ENCODE results near the gene GPR132. TPM values are rescaled to one million over a fixed set of nuclear protein-coding genes. Genes with fewer than 3 reads are reported as not detected.

The GPR132 gene
- total RNA-seq, 1 donor from 2014 or later = not detected

DNA sequence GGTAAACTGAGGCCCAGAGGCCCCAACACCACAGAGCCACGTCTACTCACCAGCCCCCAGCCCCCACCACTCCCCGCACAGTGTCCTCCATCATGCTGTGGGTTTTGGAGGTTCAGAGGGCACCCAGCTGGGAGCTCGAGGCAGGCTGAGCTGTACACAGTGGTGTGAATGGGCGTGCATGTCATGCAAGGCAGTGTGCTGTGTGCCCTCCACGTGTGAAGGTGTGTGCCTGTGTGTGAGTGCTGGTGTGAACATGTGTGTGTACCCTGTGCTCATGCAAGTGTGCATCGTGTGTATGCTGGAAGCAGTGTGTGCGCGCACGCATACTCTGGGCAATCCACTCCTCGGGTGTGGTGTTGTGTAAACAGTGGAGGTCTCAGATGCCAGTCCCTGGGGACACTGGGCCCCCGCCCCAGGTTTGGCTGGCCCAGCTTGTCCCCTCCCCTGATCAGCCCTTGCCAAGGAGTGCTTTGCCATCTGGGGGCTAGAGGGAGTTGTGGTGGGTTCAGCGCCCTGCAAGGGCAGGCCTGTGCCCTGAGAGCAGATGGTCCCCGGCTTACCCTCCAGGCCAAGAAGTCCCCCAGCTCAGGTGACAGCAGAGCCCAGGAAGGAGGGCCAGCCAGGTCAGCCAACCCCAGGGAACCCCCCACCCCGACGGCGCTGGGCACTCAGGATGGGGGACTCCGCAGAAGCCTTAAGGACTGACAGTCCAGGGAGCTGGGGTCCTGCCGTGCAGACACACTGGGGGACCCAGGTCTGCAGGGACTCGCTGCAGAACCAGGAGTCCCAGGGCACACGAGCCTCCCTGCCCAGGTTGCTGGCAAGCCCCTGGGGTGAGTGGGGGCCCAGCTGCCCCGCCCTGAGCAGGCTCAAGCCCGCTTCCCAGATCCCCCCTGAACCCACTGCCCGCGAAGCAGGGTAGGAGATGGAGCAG lies 23.8 kb upstream of the GPR132 start:
- no peak for DNase-seq (ENCODE audit: low read depth)

DNA sequence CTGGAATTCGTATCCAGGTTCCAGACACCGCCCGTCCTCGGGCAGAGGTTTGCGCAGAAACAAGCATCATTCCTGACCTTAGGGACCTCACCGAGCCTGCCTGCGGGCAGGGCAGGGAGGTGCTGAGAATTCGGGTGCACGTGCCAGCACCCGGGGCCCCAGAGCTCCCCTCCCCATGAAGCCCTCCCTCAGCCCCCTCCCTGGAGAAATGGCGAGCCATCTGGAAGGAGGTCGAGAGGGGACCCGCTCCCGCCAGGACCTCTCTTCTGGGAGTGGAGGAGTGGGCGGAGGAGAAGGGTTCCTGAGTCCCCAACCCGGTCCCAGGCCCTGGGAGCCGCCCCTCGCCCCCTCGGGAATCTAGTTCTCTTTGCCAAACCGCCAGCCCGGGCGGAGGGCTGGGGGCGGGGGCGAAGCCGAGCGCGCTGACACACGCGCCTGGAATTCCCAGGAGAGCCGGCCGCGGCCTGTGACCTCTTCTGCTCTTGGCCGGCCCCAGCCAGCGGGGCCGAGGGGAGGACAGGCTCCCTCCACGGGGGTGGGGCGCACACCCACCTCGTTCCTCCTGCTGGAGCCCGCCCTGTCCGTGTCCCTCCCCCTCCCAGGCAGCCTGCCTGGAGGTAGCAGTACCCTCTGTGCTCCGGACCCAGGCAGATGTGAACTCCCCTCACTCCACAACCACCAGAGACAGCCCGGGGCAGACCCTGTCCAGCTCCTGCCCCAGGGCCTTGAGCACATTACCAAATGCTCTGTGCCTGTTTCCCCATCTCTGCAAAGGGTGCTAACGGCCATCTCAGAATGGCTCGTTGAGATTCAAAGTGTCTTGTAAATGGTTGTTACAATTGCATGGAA lies 23.0 kb upstream of the GPR132 start:
- peak overlapping the region; percentile 16 for H3K4me3 ChIP-seq (ENCODE audit: low read depth, low read length)
- DNase-seq (ENCODE audit: low read depth) (peak; percentile 39), FAIRE-seq (no peak)
- H3K36me3 ChIP-seq (ENCODE audit: control insufficient read depth, insufficient read depth, low read length) = no peaks in the 10 kb centered on the region
- TF ChIP-seq, protein P1, sequence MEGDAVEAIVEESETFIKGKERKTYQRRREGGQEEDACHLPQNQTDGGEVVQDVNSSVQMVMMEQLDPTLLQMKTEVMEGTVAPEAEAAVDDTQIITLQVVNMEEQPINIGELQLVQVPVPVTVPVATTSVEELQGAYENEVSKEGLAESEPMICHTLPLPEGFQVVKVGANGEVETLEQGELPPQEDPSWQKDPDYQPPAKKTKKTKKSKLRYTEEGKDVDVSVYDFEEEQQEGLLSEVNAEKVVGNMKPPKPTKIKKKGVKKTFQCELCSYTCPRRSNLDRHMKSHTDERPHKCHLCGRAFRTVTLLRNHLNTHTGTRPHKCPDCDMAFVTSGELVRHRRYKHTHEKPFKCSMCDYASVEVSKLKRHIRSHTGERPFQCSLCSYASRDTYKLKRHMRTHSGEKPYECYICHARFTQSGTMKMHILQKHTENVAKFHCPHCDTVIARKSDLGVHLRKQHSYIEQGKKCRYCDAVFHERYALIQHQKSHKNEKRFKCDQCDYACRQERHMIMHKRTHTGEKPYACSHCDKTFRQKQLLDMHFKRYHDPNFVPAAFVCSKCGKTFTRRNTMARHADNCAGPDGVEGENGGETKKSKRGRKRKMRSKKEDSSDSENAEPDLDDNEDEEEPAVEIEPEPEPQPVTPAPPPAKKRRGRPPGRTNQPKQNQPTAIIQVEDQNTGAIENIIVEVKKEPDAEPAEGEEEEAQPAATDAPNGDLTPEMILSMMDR (IDR thresholded peaks at IDR 0.05; ENCODE audit: insufficient read depth, low read length, severe bottlenecking) = no peak
- H3K27me3 ChIP-seq (ENCODE audit: control insufficient read depth, insufficient read depth, low read length) = no peaks in the 10 kb centered on the region

More for the DNA sequence above, 23.8 kb upstream of the GPR132 start:
- no peak for FAIRE-seq
- no peak overlapping the region for H3K4me3 ChIP-seq (ENCODE audit: low read depth, low read length)
- no peaks in the 10 kb centered on the region for H3K27me3 ChIP-seq (ENCODE audit: control insufficient read depth, insufficient read depth, low read length)
- H3K36me3 ChIP-seq (ENCODE audit: control insufficient read depth, insufficient read depth, low read length) = no peaks in the 10 kb centered on the region
- TF ChIP-seq, protein P1 (IDR thresholded peaks at IDR 0.05; ENCODE audit: insufficient read depth, low read length, severe bottlenecking) = no peak

DNA sequence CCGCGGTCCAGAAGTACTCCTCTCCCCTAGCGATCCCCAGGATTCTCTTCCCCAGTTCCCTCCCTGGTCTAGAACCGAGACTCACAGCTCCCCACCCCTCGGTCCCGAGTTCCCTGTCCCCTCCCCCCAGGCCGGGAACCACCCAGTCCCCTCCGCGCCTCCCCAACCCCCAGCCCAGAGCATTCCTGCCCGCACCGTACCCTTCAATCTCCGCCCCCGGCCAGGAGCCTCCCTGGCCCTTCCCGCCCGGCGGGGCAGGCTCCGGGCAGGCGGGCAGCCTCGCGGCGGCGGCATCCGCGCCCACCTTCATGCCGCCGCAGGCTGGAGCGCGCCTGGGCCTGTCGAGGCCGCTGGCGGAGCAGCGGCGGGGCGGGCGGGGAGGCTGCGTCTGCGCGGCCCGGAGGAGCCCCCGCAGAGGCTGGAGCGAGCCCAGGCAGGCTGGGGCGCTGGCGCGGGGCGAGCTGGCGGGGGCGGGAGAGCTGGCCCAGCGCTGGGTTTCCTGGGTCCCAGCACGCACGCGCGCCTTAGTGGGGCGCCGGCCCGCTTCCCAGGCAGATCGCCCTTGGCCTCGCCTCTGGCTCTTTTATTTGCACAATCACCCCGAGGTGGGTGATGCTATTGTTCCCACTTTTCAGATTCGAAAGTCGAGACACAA lies 22.2 kb upstream of the GPR132 start:
- TF ChIP-seq, protein P1 (IDR thresholded peaks at IDR 0.05; ENCODE audit: insufficient read depth, low read length, severe bottlenecking) = no peak
- DNase-seq (ENCODE audit: low read depth) (peak; percentile 80), FAIRE-seq (no peak)
- H3K4me3 ChIP-seq (ENCODE audit: low read depth, low read length) = peak overlapping the region; percentile 54
- H3K27me3 ChIP-seq (ENCODE audit: control insufficient read depth, insufficient read depth, low read length) = no peaks in the 10 kb centered on the region
- no peaks in the 10 kb centered on the region for H3K36me3 ChIP-seq (ENCODE audit: control insufficient read depth, insufficient read depth, low read length)

GRCh38 chr14:105086833-105087307 lies 21.6 kb upstream of the GPR132 start:
- FAIRE-seq (no peak), DNase-seq (ENCODE audit: low read depth) (peak; percentile 57)
- TF ChIP-seq, protein P1 (IDR thresholded peaks at IDR 0.05; ENCODE audit: insufficient read depth, low read length, severe bottlenecking) = peak; percentile 77
- Histone ChIP-seq H3K27me3 (ENCODE audit: control insufficient read depth, insufficient read depth, low read length) (no peaks in the 10 kb centered on the region), H3K4me3 (ENCODE audit: low read depth, low read length) (peak overlapping the region; percentile 54), H3K36me3 (ENCODE audit: control insufficient read depth, insufficient read depth, low read length) (no peaks in the 10 kb centered on the region)

DNA sequence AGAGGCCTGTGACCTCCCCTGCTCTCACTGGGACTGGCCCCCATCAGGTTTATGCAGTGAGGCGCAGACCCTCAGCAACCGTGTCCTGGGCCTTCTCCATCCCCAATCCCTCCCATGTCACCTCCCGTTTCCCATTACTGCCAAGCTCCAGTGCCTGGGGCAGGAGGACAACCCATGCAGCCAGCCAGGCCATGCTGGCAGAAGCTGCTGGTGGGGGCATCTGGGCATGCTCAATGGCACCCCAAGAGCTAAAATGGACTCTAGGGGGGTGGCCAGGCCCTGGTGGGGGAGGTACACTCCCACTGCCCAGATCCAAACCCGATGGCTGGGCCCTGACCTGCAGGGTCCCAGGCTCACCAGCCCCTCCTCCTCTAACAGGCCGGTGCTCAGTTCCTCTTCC lies 20.5 kb upstream of the GPR132 start:
- Histone ChIP-seq H3K27me3 (ENCODE audit: control insufficient read depth, insufficient read depth, low read length) (no peaks in the 10 kb centered on the region), H3K4me3 (ENCODE audit: low read depth, low read length) (no peak overlapping the region), H3K36me3 (ENCODE audit: control insufficient read depth, insufficient read depth, low read length) (no peaks in the 10 kb centered on the region)
- FAIRE-seq (no peak), DNase-seq (ENCODE audit: low read depth) (no peak)
- TF ChIP-seq, protein P1 (IDR thresholded peaks at IDR 0.05; ENCODE audit: insufficient read depth, low read length, severe bottlenecking) = no peak
